ENCODE measurements around the gene ATXN7L3B.

ATXN7L3B gene

DNA sequence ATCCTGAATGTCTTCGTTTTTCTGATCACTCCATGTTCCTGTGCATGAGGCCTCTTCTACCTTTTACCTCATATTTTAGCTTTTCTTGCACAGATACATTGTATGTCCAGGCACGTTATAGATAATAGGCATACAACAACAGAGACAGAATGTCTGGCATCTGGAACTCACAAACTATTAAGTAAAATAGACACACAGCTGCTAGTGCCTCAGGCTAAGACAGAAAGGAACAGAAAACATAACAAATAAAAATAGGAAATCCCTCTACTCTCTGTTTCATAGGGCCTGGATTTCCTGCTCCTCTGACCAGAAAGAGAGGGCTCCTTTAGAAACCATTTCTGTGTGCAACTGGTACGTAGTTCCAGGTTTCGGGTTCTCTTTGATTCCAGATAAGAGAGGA is 48.6 kb downstream of the ATXN7L3B start:
- DNase-seq: no peak
- H3K27ac Mint-ChIP-seq: no peak overlapping the region
- H3K4me3 Mint-ChIP-seq: no peak overlapping the region
- no peaks in the 10 kb centered on the region for H3K36me3 Mint-ChIP-seq (ENCODE audit: low read depth)
- H3K9me3 Mint-ChIP-seq: no peaks in the 10 kb centered on the region
- peaks cover 3% of the 10 kb centered on the region for H3K27me3 Mint-ChIP-seq
- no peaks in the 10 kb centered on the region for H3K4me1 Mint-ChIP-seq (ENCODE audit: low read depth)

All from activated T-cell treated with anti-CD3 and anti-CD28 coated beads, Interleukin-2, amount 50 U/mL, for 24 hours (primary cell).